KMS-11 (cell line): ENCODE measurements around the gene OSBPL8.

Experiments
- H2AFZ ChIP-seq: fragments of 200-600 bp; sonication (generic); 2 replicates; pipeline ENCODE4 v1.6.1; 2016; ENCODE audit warnings: antibody characterized with exemption, mixed run types, low read depth
- H3K27ac ChIP-seq: fragments of 200-600 bp; sonication (generic); 2 replicates; pipeline ENCODE4 v1.6.1; 2016; ENCODE audit warnings: mild to moderate bottlenecking, mixed run types
- H3K27me3 ChIP-seq: fragments of 200-600 bp; sonication (generic); 2 replicates; pipeline ENCODE4 v1.6.1; 2017; ENCODE audit warnings: mild to moderate bottlenecking, low read depth, mixed run types, moderate library complexity; ENCODE audit not compliant: insufficient read depth
- H3K36me3 ChIP-seq: fragments of 200-600 bp; sonication (generic); 2 replicates; pipeline ENCODE4 v1.6.1; 2017; ENCODE audit warnings: mild to moderate bottlenecking, mixed run types; ENCODE audit not compliant: insufficient read depth
- H3K4me1 ChIP-seq: fragments of 200-600 bp; sonication (generic); 2 replicates; pipeline ENCODE4 v1.6.1; 2016; ENCODE audit warnings: mild to moderate bottlenecking, low read depth, mixed run types; ENCODE audit not compliant: poor library complexity, severe bottlenecking
- H3K4me2 ChIP-seq: fragments of 200-600 bp; sonication (generic); 2 replicates; pipeline ENCODE4 v1.7.0; 2016; ENCODE audit warnings: mild to moderate bottlenecking, mixed run types
- H3K4me3 ChIP-seq: fragments of 200-600 bp; sonication (generic); IDR thresholded peaks from 2 replicates; pipeline ENCODE4 v1.6.1; 2017; ENCODE audit warnings: low read depth, low read length, mixed read lengths; ENCODE audit not compliant: insufficient read depth
- H3K79me2 ChIP-seq: fragments of 200-600 bp; sonication (generic); 2 replicates; pipeline ENCODE4 v1.6.1; 2016; ENCODE audit warnings: low read depth, mixed run types; ENCODE audit not compliant: insufficient read depth
- H3K9ac ChIP-seq: fragments of 200-600 bp; sonication (generic); 2 replicates; pipeline ENCODE4 v1.6.1; 2016; ENCODE audit warnings: mild to moderate bottlenecking, mixed run types
- H4K20me1 ChIP-seq: fragments of 200-600 bp; sonication (generic); 2 replicates; pipeline ENCODE4 v1.6.1; 2016; ENCODE audit warnings: mild to moderate bottlenecking, mixed run types; ENCODE audit not compliant: insufficient read depth
- CTCF ChIP-seq: fragments of 200-600 bp; sonication (generic); conservative IDR thresholded peaks from 2 replicates; pipeline ENCODE4 v1.6.1; 2017; ENCODE audit warnings: low read depth, mild to moderate bottlenecking, antibody characterized with exemption, low read length, moderate library complexity, mixed read lengths

OSBPL8 gene

GRCh38 chr12:76529226-76529918 is 30.2 kb downstream of the OSBPL8 start:
- H3K4me3 ChIP-seq: no peak overlapping the region
- H3K36me3 ChIP-seq: no peaks in the 10 kb centered on the region
- no peak overlapping the region for H3K27ac ChIP-seq
- H3K79me2 ChIP-seq: peaks cover 4% of the 10 kb centered on the region; the same call in 1 of the 2 replicates
- 0 out of 2 replicates have a peak overlapping the region, but pooled peaks have one; percentile 0 for H3K4me2 ChIP-seq
- no peak overlapping the region for H3K9ac ChIP-seq
- no peak overlapping the region for H2AFZ ChIP-seq
- peaks cover 9% of the 10 kb centered on the region for H3K4me1 ChIP-seq
- H3K27me3 ChIP-seq: no peaks in the 10 kb centered on the region
- no peak for TF ChIP-seq CTCF
- H4K20me1 ChIP-seq: 0 out of 2 replicates have a peak, but pooled peaks cover 3% of the 10 kb centered on the region

- no peaks in the 10 kb centered on the region for H4K20me1 ChIP-seq
- no peak overlapping the region for H2AFZ ChIP-seq
- TF ChIP-seq CTCF: no peak
- no peaks in the 10 kb centered on the region for H3K27me3 ChIP-seq
- H3K4me1 ChIP-seq: no peaks in the 10 kb centered on the region
- no peak overlapping the region for H3K27ac ChIP-seq
- H3K36me3 ChIP-seq: no peaks in the 10 kb centered on the region
- H3K4me3 ChIP-seq: no peak overlapping the region
- H3K9ac ChIP-seq: no peak overlapping the region
- H3K4me2 ChIP-seq: no peak overlapping the region
- H3K79me2 ChIP-seq: peaks cover 8% of the 10 kb centered on the region; the same call in 1 of the 2 replicates
These were observed 36.2 kb downstream of the OSBPL8 start for GRCh38 chr12:76523408-76523807.

- H3K4me1 ChIP-seq: no peaks in the 10 kb centered on the region
- H3K79me2 ChIP-seq: peaks cover 8% of the 10 kb centered on the region; the same call in 1 of the 2 replicates
- no peak overlapping the region for H3K4me3 ChIP-seq
- no peak overlapping the region for H2AFZ ChIP-seq
- H3K4me2 ChIP-seq: no peak overlapping the region
- H3K9ac ChIP-seq: no peak overlapping the region
- no peaks in the 10 kb centered on the region for H3K36me3 ChIP-seq
- no peak overlapping the region for H3K27ac ChIP-seq
- H3K27me3 ChIP-seq: no peaks in the 10 kb centered on the region
- no peak for TF ChIP-seq CTCF
- H4K20me1 ChIP-seq: no peaks in the 10 kb centered on the region
These were observed 39.2 kb downstream of the OSBPL8 start for GRCh38 chr12:76520348-76520747.

GRCh38 chr12:76519538-76519937 is 40.0 kb downstream of the OSBPL8 start:
- Histone ChIP-seq H3K27ac (no peak overlapping the region), H3K79me2 (peaks cover 8% of the 10 kb centered on the region; the same call in 1 of the 2 replicates), H3K9ac (no peak overlapping the region), H3K27me3 (no peaks in the 10 kb centered on the region), H3K36me3 (no peaks in the 10 kb centered on the region), H3K4me1 (no peaks in the 10 kb centered on the region), H2AFZ (no peak overlapping the region), H3K4me3 (no peak overlapping the region), H4K20me1 (no peaks in the 10 kb centered on the region), H3K4me2 (no peak overlapping the region)
- TF ChIP-seq CTCF: no peak
